Keratinocyte (primary cell): ENCODE results near the gene MARCHF10.

ENCODE experiments used
- EZH2 ChIP-seq: IDR thresholded peaks from one replicate; pipeline ENCODE4 v1.6.1; 2012; ENCODE audit warnings: inconsistent platforms, mild to moderate bottlenecking, low read length, moderate library complexity
- TF ChIP-seq, protein P1 (sequence below), 3 experiments: IDR thresholded peaks in 1 of 3; conservative IDR thresholded peaks in 1 of 3; optimal IDR thresholded peaks in 1 of 3; 2 replicates in 2 of 3; 3 replicates in 1 of 3; pipeline versions ENCODE3 to v1.5.1; 2011; ENCODE audit warnings: low read length in 3 of 3, mild to moderate bottlenecking in 3 of 3, moderate library complexity in 2 of 3, control low read depth in 1 of 3, inconsistent platforms in 1 of 3; ENCODE audit not compliant: insufficient read depth in 2 of 3; ENCODE audit errors: extremely low read depth in 1 of 3

DNA sequence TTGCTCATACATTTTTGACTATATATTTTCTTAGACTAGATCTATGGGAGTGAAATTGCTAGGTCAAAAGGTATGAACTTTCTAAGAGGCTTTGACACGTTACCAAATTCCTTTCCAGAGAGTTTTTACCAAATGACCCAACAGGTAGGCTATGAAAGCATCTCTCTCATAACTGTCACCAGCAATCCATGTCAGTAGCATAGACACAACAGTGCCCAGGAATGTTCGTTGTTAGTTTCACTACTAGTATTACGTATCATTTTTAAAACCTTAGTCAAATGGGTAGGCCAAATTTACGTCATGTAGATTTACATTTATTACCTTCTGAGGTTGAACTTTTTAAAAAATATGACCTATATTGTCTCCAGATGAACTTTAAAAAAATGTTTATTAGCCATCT is 66.8 kb downstream of the MARCHF10 start:
- TF ChIP-seq, protein P1, sequence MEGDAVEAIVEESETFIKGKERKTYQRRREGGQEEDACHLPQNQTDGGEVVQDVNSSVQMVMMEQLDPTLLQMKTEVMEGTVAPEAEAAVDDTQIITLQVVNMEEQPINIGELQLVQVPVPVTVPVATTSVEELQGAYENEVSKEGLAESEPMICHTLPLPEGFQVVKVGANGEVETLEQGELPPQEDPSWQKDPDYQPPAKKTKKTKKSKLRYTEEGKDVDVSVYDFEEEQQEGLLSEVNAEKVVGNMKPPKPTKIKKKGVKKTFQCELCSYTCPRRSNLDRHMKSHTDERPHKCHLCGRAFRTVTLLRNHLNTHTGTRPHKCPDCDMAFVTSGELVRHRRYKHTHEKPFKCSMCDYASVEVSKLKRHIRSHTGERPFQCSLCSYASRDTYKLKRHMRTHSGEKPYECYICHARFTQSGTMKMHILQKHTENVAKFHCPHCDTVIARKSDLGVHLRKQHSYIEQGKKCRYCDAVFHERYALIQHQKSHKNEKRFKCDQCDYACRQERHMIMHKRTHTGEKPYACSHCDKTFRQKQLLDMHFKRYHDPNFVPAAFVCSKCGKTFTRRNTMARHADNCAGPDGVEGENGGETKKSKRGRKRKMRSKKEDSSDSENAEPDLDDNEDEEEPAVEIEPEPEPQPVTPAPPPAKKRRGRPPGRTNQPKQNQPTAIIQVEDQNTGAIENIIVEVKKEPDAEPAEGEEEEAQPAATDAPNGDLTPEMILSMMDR (optimal IDR thresholded peaks at IDR 0.05 in 1 of 3, IDR thresholded peaks at IDR 0.05 in 1 of 3, conservative IDR thresholded peaks at IDR 0.05 in 1 of 3; ENCODE audit: extremely low read depth in 1 of 3, insufficient read depth in 2 of 3, low read length in 3 of 3): no peak
- no peak for TF ChIP-seq EZH2
